Mesenchymal stem cell (in vitro differentiated cells and primary cell): Measurements from ENCODE around the gene COPRS.

Experiments used
- DNase-seq: peaks from one replicate; pipeline ENCODE4 v3.0.0-alpha.2; 2013
- H2AFZ ChIP-seq: one replicate; pipeline ENCODE4 v1.6.1; 2013; ENCODE audit warnings: low read depth, mild to moderate bottlenecking, control low read depth, inconsistent platforms, low read length, moderate library complexity
- H2AK5ac ChIP-seq: 2 replicates; pipeline ENCODE4 v1.6.1; 2013; ENCODE audit warnings: low read length, moderate library complexity, mild to moderate bottlenecking, inconsistent platforms; ENCODE audit not compliant: severe bottlenecking
- H2BK120ac ChIP-seq: one replicate; pipeline ENCODE4 v1.6.1; 2013; ENCODE audit warnings: low read depth, mild to moderate bottlenecking, inconsistent platforms, low read length, moderate library complexity
- H2BK12ac ChIP-seq, 2 experiments: one replicate each; pipeline ENCODE4 v1.6.1; 2013; ENCODE audit warnings: inconsistent platforms in 2 of 2, low read length in 2 of 2, mild to moderate bottlenecking in 2 of 2, moderate library complexity in 2 of 2, control low read depth in 1 of 2
- H2BK15ac ChIP-seq: one replicate; pipeline ENCODE4 v1.6.1; 2013; ENCODE audit warnings: mild to moderate bottlenecking, low read depth, inconsistent platforms; ENCODE audit not compliant: poor library complexity, severe bottlenecking
- H2BK5ac ChIP-seq: 2 replicates; pipeline ENCODE4 v1.6.1; 2013; ENCODE audit warnings: low read depth, mild to moderate bottlenecking, low read length, control low read depth, inconsistent platforms; ENCODE audit not compliant: poor library complexity, severe bottlenecking
- H3K14ac ChIP-seq, 2 experiments: one replicate each; pipeline ENCODE4 v1.6.1; 2013; ENCODE audit warnings: inconsistent platforms in 2 of 2, low read length in 2 of 2, control low read depth in 1 of 2, mild to moderate bottlenecking in 1 of 2, moderate library complexity in 1 of 2
- H3K18ac ChIP-seq, 2 experiments: one replicate each; pipeline ENCODE4 v1.6.1; 2013; ENCODE audit warnings: inconsistent platforms in 2 of 2, low read length in 2 of 2, control low read depth in 1 of 2, low read depth in 1 of 2, mild to moderate bottlenecking in 1 of 2
- H3K23ac ChIP-seq, 2 experiments: one replicate each; pipeline ENCODE4 v1.6.1; 2013; ENCODE audit warnings: inconsistent platforms in 2 of 2, low read length in 2 of 2, mild to moderate bottlenecking in 2 of 2, moderate library complexity in 2 of 2, control low read depth in 1 of 2
- H3K27ac ChIP-seq: 2 replicates; pipeline ENCODE4 v1.5.1; 2013; ENCODE audit warnings: mild to moderate bottlenecking, moderate library complexity, low read length, control low read depth, inconsistent platforms; ENCODE audit not compliant: poor library complexity, severe bottlenecking
- H3K27me3 ChIP-seq, 2 experiments: 2 replicates each; pipeline versions ENCODE4 v1.6.1 to v1.7.0; 2013; ENCODE audit warnings: low read length in 2 of 2, mild to moderate bottlenecking in 2 of 2, moderate library complexity in 2 of 2, control low read depth in 1 of 2, inconsistent platforms in 1 of 2; ENCODE audit not compliant: control insufficient read depth in 1 of 2, insufficient read depth in 1 of 2
- H3K36me3 ChIP-seq, 2 experiments: 2 replicates each; pipeline versions ENCODE4 v1.6.1 to v1.7.0; 2013; ENCODE audit warnings: low read length in 2 of 2, control low read depth in 1 of 2, inconsistent platforms in 1 of 2, low read depth in 1 of 2, mild to moderate bottlenecking in 1 of 2; ENCODE audit not compliant: insufficient read depth in 2 of 2, control insufficient read depth in 1 of 2
- H3K4ac ChIP-seq, 2 experiments: one replicate each; pipeline ENCODE4 v1.6.1; 2013; ENCODE audit warnings: inconsistent platforms in 2 of 2, low read length in 2 of 2, mild to moderate bottlenecking in 2 of 2, moderate library complexity in 2 of 2, control low read depth in 1 of 2, low read depth in 1 of 2
- H3K4me1 ChIP-seq: 2 replicates; pipeline ENCODE4 v1.6.1; 2013; ENCODE audit warnings: low read depth, low read length, control low read depth; ENCODE audit not compliant: control insufficient read depth, insufficient read depth
- H3K4me2 ChIP-seq: 2 replicates; pipeline ENCODE4 v1.6.1; 2013; ENCODE audit warnings: low read length, mild to moderate bottlenecking, inconsistent platforms; ENCODE audit not compliant: poor library complexity, severe bottlenecking
- H3K4me3 ChIP-seq, 2 experiments: 2 replicates each; pipeline versions ENCODE4 v1.5.1 to v1.7.0; 2013; ENCODE audit warnings: low read length in 2 of 2, mild to moderate bottlenecking in 2 of 2, control low read depth in 1 of 2, low read depth in 1 of 2; ENCODE audit not compliant: insufficient read depth in 1 of 2
- H3K79me1 ChIP-seq: replicated peaks from 2 replicates; pipeline ENCODE4 v1.6.1; 2013; ENCODE audit warnings: mild to moderate bottlenecking, control low read depth, low read length, inconsistent platforms; ENCODE audit not compliant: poor library complexity, severe bottlenecking
- H3K9ac ChIP-seq: 2 replicates; pipeline ENCODE4 v1.7.0; 2013; ENCODE audit warnings: mild to moderate bottlenecking, low read length, moderate library complexity
- H3K9me3 ChIP-seq: 2 replicates; pipeline ENCODE4 v1.7.0; 2013; ENCODE audit warnings: mild to moderate bottlenecking, low read length; ENCODE audit not compliant: control insufficient read depth
- H4K8ac ChIP-seq: one replicate; pipeline ENCODE4 v1.6.1; 2013; ENCODE audit warnings: inconsistent platforms, mild to moderate bottlenecking, low read length, moderate library complexity
- H4K91ac ChIP-seq: one replicate; pipeline ENCODE4 v1.6.1; 2013; ENCODE audit warnings: mild to moderate bottlenecking, low read length, inconsistent platforms
- WGBS: methylation state at CpG from one replicate; pipeline ENCODE4 v1.1.7; 2013; ENCODE audit warnings: mixed read lengths; 5-methylcytosine and 5-hydroxymethylcytosine counted together

The COPRS gene

GRCh38 chr17:31902693-31903092 lies 43.6 kb upstream of the COPRS start:
- no peak for DNase-seq
- no peak overlapping the region for H2BK5ac ChIP-seq
- H3K4me2 ChIP-seq: no peak overlapping the region
- no peak overlapping the region for H3K27ac ChIP-seq
- no peak overlapping the region for H3K18ac ChIP-seq
- H3K36me3 ChIP-seq: peaks cover 14 to 20% of the 10 kb centered on the region in 2 experiments
- H3K4me3 ChIP-seq: no peak overlapping the region
- H3K14ac ChIP-seq: no peak overlapping the region
- no peak overlapping the region for H3K9ac ChIP-seq
- no peak overlapping the region for H3K23ac ChIP-seq
- no peak overlapping the region for H2BK12ac ChIP-seq
- no peak overlapping the region for H2BK120ac ChIP-seq
- no peak overlapping the region for H3K4ac ChIP-seq
- no peak overlapping the region for H2BK15ac ChIP-seq
- H3K4me1 ChIP-seq: no peaks in the 10 kb centered on the region
- no peak overlapping the region for H4K91ac ChIP-seq
- peaks cover 6% of the 10 kb centered on the region for H3K79me1 ChIP-seq
- H3K27me3 ChIP-seq: peaks cover 0 to 7% of the 10 kb centered on the region in 2 experiments
- no peak overlapping the region for H2AK5ac ChIP-seq
- no peak overlapping the region for H4K8ac ChIP-seq
- WGBS: 69% methylated on average over 2 of the region's 2 CpGs
- H3K9me3 ChIP-seq: no peaks in the 10 kb centered on the region
- no peak overlapping the region for H2AFZ ChIP-seq

GRCh38 chr17:31900877-31901276 lies 41.8 kb upstream of the COPRS start:
- Histone ChIP-seq H2BK5ac (no peak overlapping the region), H3K9ac (peak overlapping the region; percentile 93), H3K79me1 (peaks cover 13% of the 10 kb centered on the region), H3K4ac (no peak overlapping the region), H3K23ac (no peak overlapping the region), H4K91ac (no peak overlapping the region), H2AK5ac (no peak overlapping the region), H2BK12ac (no peak overlapping the region), H3K27ac (peak overlapping the region; percentile 50), H3K36me3 (peaks cover 21 to 38% of the 10 kb centered on the region in 2 experiments), H3K4me2 (peak overlapping the region; percentile 75), H3K27me3 (no peaks in the 10 kb centered on the region), H3K18ac (no peak overlapping the region), H3K4me1 (no peaks in the 10 kb centered on the region), H4K8ac (no peak overlapping the region), H2AFZ (peak overlapping the region; percentile 1), H3K4me3 (peak overlapping the region; percentile 77 to 93), H3K14ac (no peak overlapping the region), H2BK120ac (no peak overlapping the region), H3K9me3 (no peaks in the 10 kb centered on the region), H2BK15ac (no peak overlapping the region)
- peak; percentile 49 for DNase-seq
- 10% methylated on average over 5 of the region's 5 CpGs for WGBS

- Histone ChIP-seq H3K23ac (no peak overlapping the region), H2BK5ac (no peak overlapping the region), H2AK5ac (no peak overlapping the region), H2AFZ (no peak overlapping the region), H2BK15ac (no peak overlapping the region), H3K9me3 (no peaks in the 10 kb centered on the region), H3K36me3 (peaks cover 44 to 88% of the 10 kb centered on the region in 2 experiments), H3K4ac (no peak overlapping the region), H3K4me1 (no peaks in the 10 kb centered on the region), H3K79me1 (peaks cover 14% of the 10 kb centered on the region), H2BK120ac (no peak overlapping the region), H4K8ac (no peak overlapping the region), H3K14ac (no peak overlapping the region), H3K18ac (no peak overlapping the region), H3K27ac (no peak overlapping the region), H4K91ac (no peak overlapping the region), H3K27me3 (no peaks in the 10 kb centered on the region), H3K9ac (no peak overlapping the region), H2BK12ac (no peak overlapping the region), H3K4me2 (no peak overlapping the region), H3K4me3 (no peak overlapping the region)
- DNase-seq: no peak
- WGBS: 96% methylated on average over 4 of the region's 4 CpGs
These were observed 29.1 kb upstream of the COPRS start for GRCh38 chr17:31888124-31888523.

GRCh38 chr17:31882571-31882970 lies 23.5 kb upstream of the COPRS start:
- Histone ChIP-seq H4K91ac (no peak overlapping the region), H2AK5ac (no peak overlapping the region), H3K27me3 (no peaks in the 10 kb centered on the region), H2AFZ (no peak overlapping the region), H3K36me3 (peaks cover 49 to 88% of the 10 kb centered on the region in 2 experiments), H3K23ac (no peak overlapping the region), H2BK5ac (no peak overlapping the region), H4K8ac (no peak overlapping the region), H3K18ac (no peak overlapping the region), H3K9me3 (no peaks in the 10 kb centered on the region), H3K79me1 (peaks cover 7% of the 10 kb centered on the region), H2BK15ac (no peak overlapping the region), H3K9ac (no peak overlapping the region), H3K4me1 (peaks cover 8% of the 10 kb centered on the region), H2BK12ac (no peak overlapping the region), H3K27ac (no peak overlapping the region), H2BK120ac (no peak overlapping the region), H3K4ac (no peak overlapping the region), H3K4me3 (no peak overlapping the region), H3K4me2 (no peak overlapping the region), H3K14ac (no peak overlapping the region)
- 95% methylated on average over 6 of the region's 6 CpGs for WGBS
- no peak for DNase-seq
